Natural killer cell (primary cell): Measurements from ENCODE around the gene TMEM94. TPM values are rescaled to one million over a fixed set of nuclear protein-coding genes. Genes with fewer than 3 reads are reported as not detected.

ENCODE experiments used
- ATAC-seq, 3 donors: fragments of 150-1000 bp in 2 of 3; fragments of 200-7000 bp in 1 of 3; cut with Tn5 transposase; 1 replicate in 1 of 3; 2 replicates in 2 of 3; pipeline ENCODE4 v1.10.0; 2021; ENCODE audit warnings: mild to moderate bottlenecking in 2 of 3, moderate library complexity in 2 of 3
- DNase-seq, 2 donors: peaks; one replicate each; pipeline versions ENCODE4 v3.0.0 to v3.0.0-alpha.2; 2013 to 2021; ENCODE audit warnings: mixed read lengths in 1 of 2
- H3K27ac ChIP-seq: one replicate; pipeline ENCODE4 v1.5.1; 2013; ENCODE audit warnings: mild to moderate bottlenecking, low read length
- H3K27me3 ChIP-seq: one replicate; pipeline ENCODE4 v1.6.1; 2013; ENCODE audit warnings: low read length; ENCODE audit not compliant: control insufficient read depth, insufficient read depth
- H3K36me3 ChIP-seq: one replicate; pipeline ENCODE4 v1.6.1; 2013; ENCODE audit warnings: low read length; ENCODE audit not compliant: control insufficient read depth, insufficient read depth
- H3K4me1 ChIP-seq: one replicate; pipeline ENCODE4 v1.6.1; 2013; ENCODE audit warnings: low read length; ENCODE audit not compliant: control insufficient read depth, insufficient read depth
- H3K4me3 ChIP-seq: one replicate; pipeline ENCODE4 v1.5.1; 2013; ENCODE audit warnings: low read length
- H3K9me3 ChIP-seq: one replicate; pipeline ENCODE4 v1.6.1; 2013; ENCODE audit warnings: low read length; ENCODE audit not compliant: control insufficient read depth, insufficient read depth
- H3K27ac Mint-ChIP-seq, 2 donors: one replicate each; pipeline ENCODE4 v1.8.0; 2022; ENCODE audit warnings: mild to moderate bottlenecking in 2 of 2, mixed read lengths in 2 of 2, moderate library complexity in 1 of 2
- H3K27me3 Mint-ChIP-seq, 2 donors: one replicate each; pipeline ENCODE4 v1.8.0; 2022; ENCODE audit warnings: low read depth in 2 of 2, mixed read lengths in 2 of 2
- H3K36me3 Mint-ChIP-seq: one replicate; pipeline ENCODE4 v1.8.0; 2022; ENCODE audit warnings: mixed read lengths
- H3K4me1 Mint-ChIP-seq, 2 donors: one replicate each; pipeline ENCODE4 v1.8.0; 2022; ENCODE audit warnings: mixed read lengths in 2 of 2
- H3K4me3 Mint-ChIP-seq: one replicate; pipeline ENCODE4 v1.8.0; 2022; ENCODE audit warnings: mild to moderate bottlenecking, moderate library complexity, mixed read lengths
- H3K9me3 Mint-ChIP-seq, 2 donors: one replicate each; pipeline ENCODE4 v1.8.0; 2022; ENCODE audit warnings: mixed read lengths in 2 of 2
- WGBS: methylation state at CpG from one replicate; pipeline ENCODE4 v1.1.7; 2013; ENCODE audit warnings: missing lambda C conversion rate; ENCODE audit not compliant: insufficient coverage; 5-methylcytosine and 5-hydroxymethylcytosine counted together
- intact Hi-C: fragments of 100-400 bp; cut with micrococcal nuclease; formaldehyde crosslinking; loops from one replicate; pipeline ENCODE4 v1.14.2; 2022
- total RNA-seq, 4 donors: library from RNA; stranded (reverse); fragments of 120-200 nt in 1 of 4; gene quantifications; one replicate each; pipeline versions ENCODE4 v1.2.3 to v1.2.4, GENCODE V29; 2013 to 2022
- TF ChIP-seq, protein P1 (sequence below): fragments of 200-600 bp; IDR thresholded peaks from one replicate; pipeline ENCODE4 v1.8.0; 2022; ENCODE audit warnings: antibody characterized with exemption

Gene TMEM94
- total RNA-seq, 3 donors from 2014 or later (not counting 1 experiment from before 2014, with no cell fraction given), result 84.4 to 142 (median 104) TPM

DNA sequence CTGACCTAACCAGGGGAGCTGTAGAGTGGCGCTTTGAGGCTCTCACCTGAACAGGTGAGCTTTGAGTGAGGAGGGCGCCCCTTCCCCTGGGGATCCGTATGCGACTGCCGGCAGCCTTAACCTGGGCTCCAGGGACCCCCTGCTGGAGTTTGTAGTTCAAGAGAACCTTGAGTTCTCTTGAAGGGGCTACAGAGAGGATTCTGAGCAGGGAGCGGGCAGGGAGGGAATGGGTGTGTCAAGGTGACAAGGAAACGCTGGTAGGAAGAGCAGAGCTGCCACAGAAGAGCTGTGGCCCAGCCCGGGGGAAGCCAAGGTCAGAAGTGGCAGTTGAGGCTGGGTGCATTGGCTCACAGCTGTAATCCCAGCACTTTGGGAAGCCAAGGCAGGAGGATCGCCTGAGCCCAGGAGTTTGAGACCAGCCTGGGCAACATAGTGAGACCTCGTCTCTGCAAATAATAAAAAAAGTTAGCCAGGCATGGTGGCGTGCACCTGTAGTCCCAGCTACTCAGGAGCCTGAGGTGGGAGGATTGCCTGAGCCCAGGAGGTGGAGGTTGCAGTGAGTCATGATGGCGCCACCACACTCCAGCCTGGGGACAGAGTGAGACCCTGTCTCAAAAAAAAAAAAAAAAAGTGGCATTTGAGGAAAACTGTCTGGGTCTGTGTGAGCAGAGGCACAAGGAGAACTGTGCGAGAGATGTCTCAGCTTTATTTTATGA is 70.3 kb downstream of the TMEM94 start:
- H3K9me3 ChIP-seq, result no peaks in the 10 kb centered on the region
- 50% methylated on average over 13 of the region's 13 CpGs for WGBS
- intact Hi-C loops, result no loop called here
- ATAC-seq (no peak), DNase-seq (no peak)
- peak overlapping the region; percentile 73 to 78 for H3K27ac Mint-ChIP-seq
- no peaks in the 10 kb centered on the region for H3K27me3 Mint-ChIP-seq
- TF ChIP-seq, protein P1, sequence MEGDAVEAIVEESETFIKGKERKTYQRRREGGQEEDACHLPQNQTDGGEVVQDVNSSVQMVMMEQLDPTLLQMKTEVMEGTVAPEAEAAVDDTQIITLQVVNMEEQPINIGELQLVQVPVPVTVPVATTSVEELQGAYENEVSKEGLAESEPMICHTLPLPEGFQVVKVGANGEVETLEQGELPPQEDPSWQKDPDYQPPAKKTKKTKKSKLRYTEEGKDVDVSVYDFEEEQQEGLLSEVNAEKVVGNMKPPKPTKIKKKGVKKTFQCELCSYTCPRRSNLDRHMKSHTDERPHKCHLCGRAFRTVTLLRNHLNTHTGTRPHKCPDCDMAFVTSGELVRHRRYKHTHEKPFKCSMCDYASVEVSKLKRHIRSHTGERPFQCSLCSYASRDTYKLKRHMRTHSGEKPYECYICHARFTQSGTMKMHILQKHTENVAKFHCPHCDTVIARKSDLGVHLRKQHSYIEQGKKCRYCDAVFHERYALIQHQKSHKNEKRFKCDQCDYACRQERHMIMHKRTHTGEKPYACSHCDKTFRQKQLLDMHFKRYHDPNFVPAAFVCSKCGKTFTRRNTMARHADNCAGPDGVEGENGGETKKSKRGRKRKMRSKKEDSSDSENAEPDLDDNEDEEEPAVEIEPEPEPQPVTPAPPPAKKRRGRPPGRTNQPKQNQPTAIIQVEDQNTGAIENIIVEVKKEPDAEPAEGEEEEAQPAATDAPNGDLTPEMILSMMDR, result no peak
- H3K4me1 ChIP-seq, result peaks cover 30% of the 10 kb centered on the region
- H3K36me3 Mint-ChIP-seq, result no peaks in the 10 kb centered on the region
- peak overlapping the region; percentile 91 for H3K4me3 Mint-ChIP-seq
- peaks cover 5 to 38% of the 10 kb centered on the region in 2 donors for H3K4me1 Mint-ChIP-seq
- peak overlapping the region; percentile 54 for H3K4me3 ChIP-seq
- peaks cover 13% of the 10 kb centered on the region for H3K36me3 ChIP-seq
- no peaks in the 10 kb centered on the region for H3K9me3 Mint-ChIP-seq
- peak overlapping the region; percentile 21 for H3K27ac ChIP-seq
- no peaks in the 10 kb centered on the region for H3K27me3 ChIP-seq

DNA sequence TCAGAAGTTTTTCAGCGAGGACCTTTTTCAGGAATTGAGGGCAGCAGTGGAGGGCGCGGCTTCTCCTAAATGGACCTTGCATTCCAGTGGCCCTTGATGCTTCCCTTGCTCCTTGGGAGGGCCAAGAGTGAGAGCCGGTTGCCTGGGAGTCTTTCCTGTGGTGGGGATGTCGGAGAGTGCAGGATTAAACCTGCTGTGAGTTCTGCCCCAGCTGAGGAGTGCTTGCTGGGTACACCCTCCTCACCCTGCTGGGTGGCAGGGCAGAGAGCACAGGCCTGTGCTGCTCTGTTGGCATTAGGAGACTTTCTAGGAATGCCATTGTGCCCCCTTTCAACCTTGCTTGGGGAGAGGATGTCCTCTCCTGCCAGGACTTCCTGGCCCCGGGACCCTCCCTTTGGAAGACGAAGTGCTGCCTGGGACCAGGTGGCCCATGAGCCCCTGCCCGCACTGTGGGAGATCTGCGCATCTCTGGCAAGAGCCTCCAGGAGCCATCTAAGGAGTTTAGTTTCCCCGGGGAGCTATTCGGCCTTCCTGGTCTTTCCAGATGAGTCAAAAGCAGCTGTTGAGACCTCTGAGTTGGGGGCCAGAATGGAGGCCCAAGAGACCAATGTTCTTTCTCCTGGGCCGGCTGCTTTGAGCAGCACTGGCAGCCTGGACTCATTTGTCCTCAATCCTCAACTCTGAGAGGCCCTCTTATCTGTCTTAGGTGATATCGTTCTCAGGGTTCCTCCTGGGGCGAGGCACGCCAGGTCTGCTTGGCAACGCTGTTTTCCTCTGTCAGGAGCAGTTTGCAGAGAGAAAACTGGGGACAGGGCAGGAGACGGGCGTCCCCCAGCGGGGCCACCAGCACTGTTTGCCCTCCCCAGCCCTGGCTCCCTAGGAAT is 74.6 kb downstream of the TMEM94 start:
- peaks cover 47% of the 10 kb centered on the region for H3K4me1 ChIP-seq
- H3K9me3 ChIP-seq, result no peaks in the 10 kb centered on the region
- DNase-seq (no peak), ATAC-seq (no peak)
- Mint-ChIP-seq H3K9me3 (no peaks in the 10 kb centered on the region), H3K27ac (peak overlapping the region in 1 of 2 donors; percentile 48), H3K4me1 (peaks cover 33 to 65% of the 10 kb centered on the region in 2 donors), H3K27me3 (no peaks in the 10 kb centered on the region), H3K4me3 (no peak overlapping the region), H3K36me3 (no peaks in the 10 kb centered on the region)
- TF ChIP-seq, protein P1, result no peak
- H3K36me3 ChIP-seq, result peaks cover 11% of the 10 kb centered on the region
- H3K4me3 ChIP-seq, result no peak overlapping the region
- no peak overlapping the region for H3K27ac ChIP-seq
- intact Hi-C loops, result no loop called here
- WGBS, result 96% methylated on average over 19 of the region's 19 CpGs
- no peaks in the 10 kb centered on the region for H3K27me3 ChIP-seq

DNA sequence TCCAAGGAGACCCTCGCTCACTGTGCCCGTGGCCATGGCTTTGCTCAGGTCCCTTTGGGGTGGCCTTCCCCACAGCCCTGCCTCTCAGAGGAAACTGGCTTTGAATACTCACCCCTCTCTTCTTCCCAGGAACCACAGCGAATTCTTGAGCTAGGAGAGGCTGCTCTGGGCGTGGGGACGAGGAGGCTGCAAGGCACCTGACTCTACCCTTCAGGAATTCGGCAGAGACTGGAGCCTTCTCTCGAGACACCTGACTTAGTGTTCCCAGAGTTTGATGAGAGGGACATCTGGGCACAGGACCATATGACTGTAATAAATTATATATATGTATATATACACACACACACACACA is 75.3 kb downstream of the TMEM94 start:
- no peak for ATAC-seq
- H3K27ac Mint-ChIP-seq, result peak overlapping the region in 1 of 2 donors; percentile 48
- Histone ChIP-seq H3K36me3 (peaks cover 11% of the 10 kb centered on the region), H3K9me3 (no peaks in the 10 kb centered on the region), H3K4me3 (no peak overlapping the region), H3K4me1 (peaks cover 47% of the 10 kb centered on the region), H3K27ac (no peak overlapping the region), H3K27me3 (no peaks in the 10 kb centered on the region)
- WGBS, result 96% methylated on average over 6 of the region's 7 CpGs
- H3K4me3 Mint-ChIP-seq, result no peak overlapping the region
- no peak for DNase-seq
- TF ChIP-seq, protein P1, result no peak
- H3K36me3 Mint-ChIP-seq, result no peaks in the 10 kb centered on the region
- H3K27me3 Mint-ChIP-seq, result no peaks in the 10 kb centered on the region
- peaks cover 27 to 64% of the 10 kb centered on the region in 2 donors for H3K4me1 Mint-ChIP-seq
- intact Hi-C loops, result no loop called here
- no peaks in the 10 kb centered on the region for H3K9me3 Mint-ChIP-seq
